Ascending aorta (tissue), 2 donors: ENCODE measurements around the gene ST8SIA4. TPM values are rescaled to one million over a fixed set of nuclear protein-coding genes. Genes with fewer than 3 reads are reported as not detected.

Source experiments
- DNase-seq, 2 donors: peaks; one replicate each; pipeline ENCODE4 v3.0.0-alpha.2; 2019; ENCODE audit warnings: low spot score in 2 of 2
- H3K27ac ChIP-seq, 2 donors: fragments of 200-600 bp; sonication (generic); one replicate each; pipeline ENCODE4 v1.5.1; 2016 to 2017; ENCODE audit warnings: mild to moderate bottlenecking in 1 of 2
- H3K27me3 ChIP-seq: fragments of 200-600 bp; sonication (generic); one replicate; pipeline ENCODE4 v1.5.1; 2017
- H3K36me3 ChIP-seq, 2 donors: fragments of 200-600 bp; sonication (generic); one replicate each; pipeline ENCODE4 v1.5.1; 2016
- H3K4me1 ChIP-seq, 2 donors: fragments of 200-600 bp; sonication (generic); one replicate each; pipeline ENCODE4 v1.5.1; 2016 to 2017; ENCODE audit warnings: mild to moderate bottlenecking in 1 of 2
- H3K4me3 ChIP-seq, 2 donors: fragments of 200-600 bp; sonication (generic); one replicate each; pipeline ENCODE4 v1.5.1; 2016 to 2017; ENCODE audit warnings: mild to moderate bottlenecking in 1 of 2
- H3K9me3 ChIP-seq, 2 donors: fragments of 200-600 bp; sonication (generic); one replicate each; pipeline ENCODE4 v1.5.1; 2016
- CTCF ChIP-seq, 3 experiments: fragments of 200-600 bp in 2 of 3; fragments of 450-650 bp in 1 of 3; sonication (generic) in 2 of 3; IDR thresholded peaks; one replicate each; pipeline ENCODE4 v1.5.1; 2016 to 2019; ENCODE audit warnings: antibody characterized with exemption in 3 of 3, mild to moderate bottlenecking in 1 of 3, moderate library complexity in 1 of 3
- intact Hi-C: fragments of 100-400 bp; cut with DNase I; formaldehyde crosslinking; loops from one replicate; pipeline ENCODE4 v1.15.1; 2023
- total RNA-seq: library from RNA; depleted of rRNA; stranded (reverse); fragments of >200 nt; gene quantifications from one replicate; pipeline ENCODE4 v1.1.0, GENCODE V29; 2016

The ST8SIA4 gene
- total RNA-seq, 1 donor from 2014 or later = 15.6 TPM

- H3K36me3 ChIP-seq = no peaks in the 10 kb centered on the region
- no peaks in the 10 kb centered on the region for H3K27me3 ChIP-seq
- H3K4me3 ChIP-seq = no peak overlapping the region
- TF ChIP-seq CTCF (IDR thresholded peaks at IDR 0.05) = no peak
- intact Hi-C loops = no loop called here
- H3K4me1 ChIP-seq = no peaks in the 10 kb centered on the region
- H3K27ac ChIP-seq = no peak overlapping the region
- no peaks in the 10 kb centered on the region for H3K9me3 ChIP-seq
- DNase-seq = no peak
Measured at GRCh38 chr5:100775533-100775855, 127.6 kb downstream of the ST8SIA4 start.

GRCh38 chr5:100772548-100772947 lies 130.5 kb downstream of the ST8SIA4 start:
- intact Hi-C loops = no loop called here
- Histone ChIP-seq H3K27ac (no peak overlapping the region), H3K36me3 (no peaks in the 10 kb centered on the region), H3K4me1 (no peaks in the 10 kb centered on the region), H3K27me3 (no peaks in the 10 kb centered on the region), H3K9me3 (no peaks in the 10 kb centered on the region), H3K4me3 (no peak overlapping the region)
- no peak for DNase-seq
- no peak for TF ChIP-seq CTCF (IDR thresholded peaks at IDR 0.05)

GRCh38 chr5:100772006-100772405 lies 131.1 kb downstream of the ST8SIA4 start:
- no peak for TF ChIP-seq CTCF (IDR thresholded peaks at IDR 0.05)

GRCh38 chr5:100771181-100771580 lies 131.9 kb downstream of the ST8SIA4 start:
- TF ChIP-seq CTCF (IDR thresholded peaks at IDR 0.05) = no peak
- Histone ChIP-seq H3K27ac (no peak overlapping the region), H3K4me1 (no peaks in the 10 kb centered on the region), H3K36me3 (no peaks in the 10 kb centered on the region), H3K9me3 (no peaks in the 10 kb centered on the region), H3K27me3 (no peaks in the 10 kb centered on the region), H3K4me3 (no peak overlapping the region)
- DNase-seq = no peak
- intact Hi-C loops = no loop called here

More at GRCh38 chr5:100772006-100772405, 131.1 kb downstream of the ST8SIA4 start:
- no peaks in the 10 kb centered on the region for H3K9me3 ChIP-seq
- no peak overlapping the region for H3K4me3 ChIP-seq
- H3K4me1 ChIP-seq = no peaks in the 10 kb centered on the region
- H3K36me3 ChIP-seq = no peaks in the 10 kb centered on the region
- no peaks in the 10 kb centered on the region for H3K27me3 ChIP-seq
- no peak for DNase-seq
- no peak overlapping the region for H3K27ac ChIP-seq
- intact Hi-C loops = no loop called here

- Histone ChIP-seq H3K27me3 (no peaks in the 10 kb centered on the region), H3K9me3 (no peaks in the 10 kb centered on the region), H3K4me1 (no peaks in the 10 kb centered on the region), H3K36me3 (no peaks in the 10 kb centered on the region), H3K27ac (no peak overlapping the region), H3K4me3 (no peak overlapping the region)
- TF ChIP-seq CTCF (IDR thresholded peaks at IDR 0.05) = no peak
- DNase-seq = no peak
- intact Hi-C loops = no loop called here
Measured at GRCh38 chr5:100768221-100768620, 134.9 kb downstream of the ST8SIA4 start.

GRCh38 chr5:100762995-100763394 lies 140.1 kb downstream of the ST8SIA4 start:
- DNase-seq = no peak
- TF ChIP-seq CTCF (IDR thresholded peaks at IDR 0.05) = no peak
- H3K27ac ChIP-seq = no peak overlapping the region
- no peaks in the 10 kb centered on the region for H3K4me1 ChIP-seq
- H3K9me3 ChIP-seq = no peaks in the 10 kb centered on the region
- no peaks in the 10 kb centered on the region for H3K27me3 ChIP-seq
- no peaks in the 10 kb centered on the region for H3K36me3 ChIP-seq
- intact Hi-C loops = no loop called here
- H3K4me3 ChIP-seq = no peak overlapping the region
